Kidney epithelial cell (primary cell): Measurements from ENCODE around the gene CUX1. TPM values are rescaled to one million over a fixed set of nuclear protein-coding genes. Genes with fewer than 3 reads are reported as not detected.

Experiments used
- DNase-seq: peaks from one replicate; pipeline ENCODE4 v3.0.0-alpha.2; 2010; ENCODE audit warnings: low read depth
- H3K27me3 ChIP-seq: 2 replicates; pipeline ENCODE4 v1.6.0; 2011; ENCODE audit warnings: low read length; ENCODE audit not compliant: control insufficient read depth, insufficient read depth
- H3K36me3 ChIP-seq: 2 replicates; pipeline ENCODE4 v1.5.1; 2011; ENCODE audit warnings: low read length; ENCODE audit not compliant: control insufficient read depth, insufficient read depth
- H3K4me3 ChIP-seq: 2 replicates; pipeline ENCODE4 v1.5.1; 2011; ENCODE audit warnings: low read depth, mild to moderate bottlenecking, control low read depth, low read length
- total RNA-seq: library from RNA; depleted of rRNA; stranded (reverse); fragments of >200 nt; gene quantifications from 2 replicates; pipeline ENCODE4 v1.2.3, GENCODE V29; 2015
- TF ChIP-seq, protein P1 (sequence below): IDR thresholded peaks from 2 replicates; pipeline ENCODE4 v1.5.1; 2011; ENCODE audit warnings: mild to moderate bottlenecking, moderate library complexity, low read length, control low read depth, inconsistent platforms; ENCODE audit not compliant: insufficient read depth, poor library complexity, severe bottlenecking

CUX1 gene
- total RNA-seq, 1 donor from 2014 or later = 56.7 TPM

GRCh38 chr7:102236592-102237287, 419.3 kb downstream of the CUX1 start:
- H3K27me3 ChIP-seq = no peaks in the 10 kb centered on the region
- TF ChIP-seq, protein P1, sequence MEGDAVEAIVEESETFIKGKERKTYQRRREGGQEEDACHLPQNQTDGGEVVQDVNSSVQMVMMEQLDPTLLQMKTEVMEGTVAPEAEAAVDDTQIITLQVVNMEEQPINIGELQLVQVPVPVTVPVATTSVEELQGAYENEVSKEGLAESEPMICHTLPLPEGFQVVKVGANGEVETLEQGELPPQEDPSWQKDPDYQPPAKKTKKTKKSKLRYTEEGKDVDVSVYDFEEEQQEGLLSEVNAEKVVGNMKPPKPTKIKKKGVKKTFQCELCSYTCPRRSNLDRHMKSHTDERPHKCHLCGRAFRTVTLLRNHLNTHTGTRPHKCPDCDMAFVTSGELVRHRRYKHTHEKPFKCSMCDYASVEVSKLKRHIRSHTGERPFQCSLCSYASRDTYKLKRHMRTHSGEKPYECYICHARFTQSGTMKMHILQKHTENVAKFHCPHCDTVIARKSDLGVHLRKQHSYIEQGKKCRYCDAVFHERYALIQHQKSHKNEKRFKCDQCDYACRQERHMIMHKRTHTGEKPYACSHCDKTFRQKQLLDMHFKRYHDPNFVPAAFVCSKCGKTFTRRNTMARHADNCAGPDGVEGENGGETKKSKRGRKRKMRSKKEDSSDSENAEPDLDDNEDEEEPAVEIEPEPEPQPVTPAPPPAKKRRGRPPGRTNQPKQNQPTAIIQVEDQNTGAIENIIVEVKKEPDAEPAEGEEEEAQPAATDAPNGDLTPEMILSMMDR = peak; percentile 86
- H3K36me3 ChIP-seq = no peaks in the 10 kb centered on the region
- H3K4me3 ChIP-seq = no peak overlapping the region
- DNase-seq = peak; percentile 1

DNA sequence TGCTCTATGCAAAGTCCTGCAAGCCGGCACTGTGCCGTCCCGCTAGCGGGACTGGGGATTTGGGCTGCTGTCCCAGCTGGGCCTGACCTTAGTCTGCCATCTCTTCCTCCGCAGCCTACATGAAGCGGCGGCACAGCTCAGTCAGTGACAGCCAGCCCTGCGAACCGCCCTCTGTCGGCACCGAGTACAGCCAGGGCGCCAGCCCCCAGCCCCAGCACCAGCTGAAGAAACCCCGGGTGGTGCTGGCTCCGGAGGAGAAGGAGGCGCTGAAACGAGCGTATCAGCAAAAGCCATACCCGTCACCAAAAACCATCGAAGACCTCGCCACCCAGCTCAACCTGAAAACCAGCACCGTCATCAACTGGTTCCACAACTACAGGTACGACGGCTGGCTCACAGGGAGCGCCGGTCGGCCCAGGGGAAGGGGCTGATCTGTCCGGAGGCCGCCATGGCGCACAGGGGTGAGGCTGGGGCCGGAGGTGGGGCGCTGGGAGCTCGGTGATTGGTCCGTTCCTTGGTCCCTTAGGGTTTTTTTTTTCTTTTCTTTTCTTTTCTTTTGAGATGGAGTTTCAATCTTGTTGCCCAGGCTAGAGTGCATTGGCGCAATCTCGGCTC, 421.9 kb downstream of the CUX1 start:
- Histone ChIP-seq H3K4me3 (no peak overlapping the region), H3K27me3 (no peaks in the 10 kb centered on the region), H3K36me3 (no peaks in the 10 kb centered on the region)
- no peak for DNase-seq
- TF ChIP-seq, protein P1 = no peak

DNA sequence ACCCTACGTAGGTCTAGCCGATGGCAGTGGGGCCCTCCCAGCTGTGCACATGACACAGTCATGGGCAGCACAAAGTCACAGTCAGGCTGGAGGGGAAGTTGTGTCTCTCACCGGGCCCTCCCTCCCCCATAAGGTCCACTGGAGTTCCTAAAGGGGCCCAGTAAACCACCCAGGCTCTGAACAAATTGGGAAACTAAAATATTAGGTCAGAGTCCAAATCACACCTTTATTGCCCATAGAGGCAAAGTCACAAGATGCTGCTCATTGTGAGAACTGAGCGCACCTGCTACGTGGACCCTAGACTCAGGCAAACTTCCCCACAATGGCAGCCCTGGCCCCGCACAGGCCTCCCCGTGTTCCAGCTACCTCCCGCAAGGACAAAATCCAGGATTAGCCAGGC, 424.0 kb downstream of the CUX1 start:
- TF ChIP-seq, protein P1 = no peak
- Histone ChIP-seq H3K27me3 (no peaks in the 10 kb centered on the region), H3K4me3 (no peak overlapping the region), H3K36me3 (no peaks in the 10 kb centered on the region)
- DNase-seq = no peak

- H3K4me3 ChIP-seq = no peak overlapping the region
- no peak for DNase-seq
- H3K36me3 ChIP-seq = no peaks in the 10 kb centered on the region
- H3K27me3 ChIP-seq = no peaks in the 10 kb centered on the region
- TF ChIP-seq, protein P1 = no peak
Observed at GRCh38 chr7:102244601-102245000, 427.2 kb downstream of the CUX1 start.

- no peak overlapping the region for H3K4me3 ChIP-seq
- H3K36me3 ChIP-seq = peaks cover 2% of the 10 kb centered on the region
- TF ChIP-seq, protein P1 = no peak
- no peaks in the 10 kb centered on the region for H3K27me3 ChIP-seq
- DNase-seq = no peak
Observed at GRCh38 chr7:102248081-102248455, 430.6 kb downstream of the CUX1 start.
